HEK293 (cell line): ENCODE data around the gene NFS1.
A peak's percentile ranks its signal among the peaks of the same experiment; 100 is the strongest.

Source experiments
- ELK4 ChIP-seq: IDR thresholded peaks from 2 replicates; pipeline ENCODE4 v1.6.1; 2011; ENCODE audit warnings: mild to moderate bottlenecking, low read depth, low read length, borderline replicate concordance
- IKZF3 ChIP-seq: fragments of 450-650 bp; IDR thresholded peaks from 2 replicates; pipeline ENCODE4 v1.5.0; 2018; ENCODE audit warnings: missing biosample characterization, mild to moderate bottlenecking, missing genetic modification characterization, moderate library complexity
- KLF9 ChIP-seq: fragments of 450-650 bp; formaldehyde crosslinking; IDR thresholded peaks from 2 replicates; pipeline ENCODE4 v1.5.1; 2016; ENCODE audit warnings: missing biosample characterization, missing genetic modification characterization, low read depth
- PRDM1 ChIP-seq: fragments of 450-650 bp; formaldehyde crosslinking; IDR thresholded peaks from 2 replicates; pipeline ENCODE4; 2016; ENCODE audit warnings: missing biosample characterization, missing genetic modification characterization
- PRDM10 ChIP-seq: fragments of 450-650 bp; formaldehyde crosslinking; IDR thresholded peaks from 2 replicates; pipeline ENCODE4 v1.5.1; 2016; ENCODE audit warnings: missing biosample characterization, missing genetic modification characterization
- REPIN1 ChIP-seq: fragments of 450-650 bp; formaldehyde crosslinking; IDR thresholded peaks from 2 replicates; pipeline ENCODE4 v1.5.1; 2017; ENCODE audit warnings: missing biosample characterization, missing genetic modification characterization, low read depth
- SETDB1 ChIP-seq: IDR thresholded peaks from one replicate; pipeline ENCODE4 v1.6.1; 2017; ENCODE audit warnings: mild to moderate bottlenecking, low read length, moderate library complexity, mixed read lengths; ENCODE audit not compliant: insufficient read length
- SP3 ChIP-seq: fragments of 450-650 bp; formaldehyde crosslinking; IDR thresholded peaks from 2 replicates; pipeline ENCODE4 v1.5.1; 2016; ENCODE audit warnings: missing biosample characterization, missing genetic modification characterization
- ZBTB21 ChIP-seq: fragments of 450-650 bp; formaldehyde crosslinking; IDR thresholded peaks from 2 replicates; pipeline ENCODE4 v1.5.1; 2017; ENCODE audit warnings: missing biosample characterization, missing genetic modification characterization
- ZNF114 ChIP-seq: fragments of 450-650 bp; formaldehyde crosslinking; IDR thresholded peaks from 2 replicates; pipeline ENCODE4 v1.5.0; 2017; ENCODE audit warnings: missing biosample characterization, missing genetic modification characterization
- ZNF155 ChIP-seq: fragments of 450-650 bp; formaldehyde crosslinking; IDR thresholded peaks from 2 replicates; pipeline ENCODE4 v1.5.1; 2016; ENCODE audit warnings: missing biosample characterization, missing genetic modification characterization
- ZNF174 ChIP-seq: fragments of 450-650 bp; formaldehyde crosslinking; IDR thresholded peaks from 2 replicates; pipeline ENCODE4 v1.5.0; 2017; ENCODE audit warnings: missing biosample characterization, mild to moderate bottlenecking, missing genetic modification characterization
- ZNF19 ChIP-seq: fragments of 450-650 bp; formaldehyde crosslinking; IDR thresholded peaks from 2 replicates; pipeline ENCODE4; 2016; ENCODE audit warnings: missing biosample characterization, missing genetic modification characterization, low read depth
- ZNF350 ChIP-seq: fragments of 450-650 bp; formaldehyde crosslinking; IDR thresholded peaks from 2 replicates; pipeline ENCODE4 v1.5.0; 2017; ENCODE audit warnings: missing biosample characterization, mild to moderate bottlenecking, missing genetic modification characterization
- ZNF423 ChIP-seq: fragments of 450-650 bp; formaldehyde crosslinking; IDR thresholded peaks from 2 replicates; pipeline ENCODE4 v1.5.1; 2016; ENCODE audit warnings: missing biosample characterization, missing genetic modification characterization
- ZNF473 ChIP-seq: fragments of 450-650 bp; formaldehyde crosslinking; IDR thresholded peaks from 2 replicates; pipeline ENCODE4 v1.5.1; 2017; ENCODE audit warnings: missing biosample characterization, missing genetic modification characterization
- ZNF529 ChIP-seq: fragments of 450-650 bp; formaldehyde crosslinking; IDR thresholded peaks from 2 replicates; pipeline ENCODE4 v1.5.1; 2017; ENCODE audit warnings: missing genetic modification characterization, missing biosample characterization; ENCODE audit not compliant: insufficient replicate concordance
- ZNF544 ChIP-seq: fragments of 450-650 bp; formaldehyde crosslinking; IDR thresholded peaks from 2 replicates; pipeline ENCODE4 v1.5.0; 2017; ENCODE audit warnings: missing biosample characterization, missing genetic modification characterization
- ZNF555 ChIP-seq: fragments of 450-650 bp; formaldehyde crosslinking; conservative IDR thresholded peaks from 2 replicates; pipeline ENCODE4 v1.5.1; 2017; ENCODE audit warnings: missing biosample characterization, mild to moderate bottlenecking, missing genetic modification characterization, inconsistent platforms
- ZNF624 ChIP-seq: fragments of 450-650 bp; formaldehyde crosslinking; IDR thresholded peaks from 2 replicates; pipeline ENCODE4 v1.5.1; 2017; ENCODE audit warnings: missing biosample characterization, missing genetic modification characterization
- ZNF660 ChIP-seq: fragments of 450-650 bp; IDR thresholded peaks from 2 replicates; pipeline ENCODE4 v1.5.1; 2018; ENCODE audit warnings: missing biosample characterization, mild to moderate bottlenecking, missing genetic modification characterization
- ZNF785 ChIP-seq: fragments of 450-650 bp; formaldehyde crosslinking; IDR thresholded peaks from 2 replicates; pipeline ENCODE4 v1.5.1; 2016; ENCODE audit warnings: missing biosample characterization, missing genetic modification characterization
- ZNF837 ChIP-seq: fragments of 450-650 bp; formaldehyde crosslinking; IDR thresholded peaks from 2 replicates; pipeline ENCODE4 v1.5.1; 2016; ENCODE audit warnings: missing biosample characterization, missing genetic modification characterization
- ZSCAN4 ChIP-seq: fragments of 450-650 bp; formaldehyde crosslinking; IDR thresholded peaks from 2 replicates; pipeline ENCODE4 v1.5.1; 2017; ENCODE audit warnings: missing biosample characterization, missing genetic modification characterization
- TF ChIP-seq, protein P1 (sequence below): fragments of 450-650 bp; formaldehyde crosslinking; IDR thresholded peaks from 2 replicates; pipeline ENCODE4 v1.5.0; 2017; ENCODE audit warnings: missing biosample characterization, missing genetic modification characterization, borderline replicate concordance
- TF ChIP-seq, protein P2 (sequence below): fragments of 450-650 bp; formaldehyde crosslinking; IDR thresholded peaks from 2 replicates; pipeline ENCODE4 v1.5.1; 2016; ENCODE audit warnings: missing biosample characterization, missing genetic modification characterization
- TF ChIP-seq, protein P3 (sequence below): fragments of 450-650 bp; formaldehyde crosslinking; IDR thresholded peaks from 2 replicates; pipeline ENCODE4 v1.5.1; 2016; ENCODE audit warnings: missing biosample characterization, missing genetic modification characterization

NFS1 gene

GRCh38 chr20:35619196-35620095 lies 79.7 kb downstream of the NFS1 start (continued):
- TF ChIP-seq, protein P1, sequence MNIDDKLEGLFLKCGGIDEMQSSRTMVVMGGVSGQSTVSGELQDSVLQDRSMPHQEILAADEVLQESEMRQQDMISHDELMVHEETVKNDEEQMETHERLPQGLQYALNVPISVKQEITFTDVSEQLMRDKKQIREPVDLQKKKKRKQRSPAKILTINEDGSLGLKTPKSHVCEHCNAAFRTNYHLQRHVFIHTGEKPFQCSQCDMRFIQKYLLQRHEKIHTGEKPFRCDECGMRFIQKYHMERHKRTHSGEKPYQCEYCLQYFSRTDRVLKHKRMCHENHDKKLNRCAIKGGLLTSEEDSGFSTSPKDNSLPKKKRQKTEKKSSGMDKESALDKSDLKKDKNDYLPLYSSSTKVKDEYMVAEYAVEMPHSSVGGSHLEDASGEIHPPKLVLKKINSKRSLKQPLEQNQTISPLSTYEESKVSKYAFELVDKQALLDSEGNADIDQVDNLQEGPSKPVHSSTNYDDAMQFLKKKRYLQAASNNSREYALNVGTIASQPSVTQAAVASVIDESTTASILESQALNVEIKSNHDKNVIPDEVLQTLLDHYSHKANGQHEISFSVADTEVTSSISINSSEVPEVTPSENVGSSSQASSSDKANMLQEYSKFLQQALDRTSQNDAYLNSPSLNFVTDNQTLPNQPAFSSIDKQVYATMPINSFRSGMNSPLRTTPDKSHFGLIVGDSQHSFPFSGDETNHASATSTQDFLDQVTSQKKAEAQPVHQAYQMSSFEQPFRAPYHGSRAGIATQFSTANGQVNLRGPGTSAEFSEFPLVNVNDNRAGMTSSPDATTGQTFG (tag by site-specific recombination), result no peak
- TF ChIP-seq PRDM1 (tag by site-specific recombination) (no peak), ZNF785 (tag by site-specific recombination) (no peak), ZNF350 (tag by site-specific recombination) (no peak), ZNF423 (tag by site-specific recombination) (no peak), REPIN1 (0 out of 2 replicates have a peak, but pooled peaks have one; percentile 24), ZNF19 (tag by site-specific recombination) (no peak), KLF9 (tag by site-specific recombination) (peak; percentile 64; the same call in 1 of the 2 replicates), ZNF544 (tag by site-specific recombination) (no peak), ZNF555 (tag by site-specific recombination) (no peak), ZNF837 (no peak), ZSCAN4 (tag by site-specific recombination) (no peak), ELK4 (no peak), ZNF174 (tag by site-specific recombination) (no peak), ZBTB21 (tag by site-specific recombination) (no peak), PRDM10 (peak; percentile 95), ZNF660 (no peak), ZNF114 (tag by site-specific recombination) (no peak), ZNF529 (no peak), SP3 (tag by site-specific recombination) (peak; percentile 94), ZNF473 (tag by site-specific recombination) (no peak), ZNF155 (tag by site-specific recombination) (no peak), SETDB1 (no peak), IKZF3 (tag by site-specific recombination) (peak; percentile 96), ZNF624 (no peak)
- TF ChIP-seq, protein P2, sequence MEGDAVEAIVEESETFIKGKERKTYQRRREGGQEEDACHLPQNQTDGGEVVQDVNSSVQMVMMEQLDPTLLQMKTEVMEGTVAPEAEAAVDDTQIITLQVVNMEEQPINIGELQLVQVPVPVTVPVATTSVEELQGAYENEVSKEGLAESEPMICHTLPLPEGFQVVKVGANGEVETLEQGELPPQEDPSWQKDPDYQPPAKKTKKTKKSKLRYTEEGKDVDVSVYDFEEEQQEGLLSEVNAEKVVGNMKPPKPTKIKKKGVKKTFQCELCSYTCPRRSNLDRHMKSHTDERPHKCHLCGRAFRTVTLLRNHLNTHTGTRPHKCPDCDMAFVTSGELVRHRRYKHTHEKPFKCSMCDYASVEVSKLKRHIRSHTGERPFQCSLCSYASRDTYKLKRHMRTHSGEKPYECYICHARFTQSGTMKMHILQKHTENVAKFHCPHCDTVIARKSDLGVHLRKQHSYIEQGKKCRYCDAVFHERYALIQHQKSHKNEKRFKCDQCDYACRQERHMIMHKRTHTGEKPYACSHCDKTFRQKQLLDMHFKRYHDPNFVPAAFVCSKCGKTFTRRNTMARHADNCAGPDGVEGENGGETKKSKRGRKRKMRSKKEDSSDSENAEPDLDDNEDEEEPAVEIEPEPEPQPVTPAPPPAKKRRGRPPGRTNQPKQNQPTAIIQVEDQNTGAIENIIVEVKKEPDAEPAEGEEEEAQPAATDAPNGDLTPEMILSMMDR (tag by site-specific recombination), result peak; percentile 93
- TF ChIP-seq, protein P3, sequence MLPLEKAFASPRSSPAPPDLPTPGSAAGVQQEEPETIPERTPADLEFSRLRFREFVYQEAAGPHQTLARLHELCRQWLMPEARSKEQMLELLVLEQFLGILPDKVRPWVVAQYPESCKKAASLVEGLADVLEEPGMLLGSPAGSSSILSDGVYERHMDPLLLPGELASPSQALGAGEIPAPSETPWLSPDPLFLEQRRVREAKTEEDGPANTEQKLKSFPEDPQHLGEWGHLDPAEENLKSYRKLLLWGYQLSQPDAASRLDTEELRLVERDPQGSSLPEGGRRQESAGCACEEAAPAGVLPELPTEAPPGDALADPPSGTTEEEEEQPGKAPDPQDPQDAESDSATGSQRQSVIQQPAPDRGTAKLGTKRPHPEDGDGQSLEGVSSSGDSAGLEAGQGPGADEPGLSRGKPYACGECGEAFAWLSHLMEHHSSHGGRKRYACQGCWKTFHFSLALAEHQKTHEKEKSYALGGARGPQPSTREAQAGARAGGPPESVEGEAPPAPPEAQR (tag by site-specific recombination), result no peak
